ENCODE results near the gene RTP3. TPM values are rescaled to one million over a fixed set of nuclear protein-coding genes. Genes with fewer than 3 reads are reported as not detected.
"Not testable (repeated sequence)": the region's sequence is repeated elsewhere in the genome, so short reads cannot be mapped to it uniquely, and the experiment has no call there.

The RTP3 gene
- total RNA-seq, 4 donors from 2014 or later = not detected

- intact Hi-C loops (cut with DNase I; ENCODE audit: low total_unique reads) = no loop called here
Measured at GRCh38 chr3:46537316-46537715, 39.5 kb downstream of the RTP3 start.

GRCh38 chr3:46537779-46538178 is 40.0 kb downstream of the RTP3 start:
- DNase-seq (ENCODE audit: low spot score in 2 of 2) = no peak
- TF ChIP-seq POLR2A (IDR thresholded peaks at IDR 0.05) = no peak
- TF ChIP-seq CTCF (IDR thresholded peaks at IDR 0.05) = no peak
- intact Hi-C loops (cut with DNase I; ENCODE audit: low total_unique reads) = no loop called here
- H3K4me3 ChIP-seq (ENCODE audit: low read depth, poor library complexity, severe bottlenecking) = no peak overlapping the region
- 91 to 96% methylated on average over 5 of the region's 5 CpGs for WGBS, 2 donors

More at GRCh38 chr3:46537316-46537715, 39.5 kb downstream of the RTP3 start:
- no peak for TF ChIP-seq CTCF (IDR thresholded peaks at IDR 0.05)
- TF ChIP-seq POLR2A (IDR thresholded peaks at IDR 0.05) = no peak
- DNase-seq (ENCODE audit: low spot score in 2 of 2) = no peak
- WGBS, 2 donors = 100% methylated on average over 1 of the region's 1 CpG
- no peak overlapping the region for H3K4me3 ChIP-seq (ENCODE audit: low read depth, poor library complexity, severe bottlenecking)

GRCh38 chr3:46538425-46538802 is 40.6 kb downstream of the RTP3 start:
- intact Hi-C loops (cut with DNase I; ENCODE audit: low total_unique reads); DNase-seq (ENCODE audit: low spot score in 2 of 2); H3K4me3 ChIP-seq (ENCODE audit: low read depth, poor library complexity, severe bottlenecking): not testable (repeated sequence)
- 59 to 62% methylated on average over 5 of the region's 5 CpGs for WGBS, 2 donors

- TF ChIP-seq CTCF (IDR thresholded peaks at IDR 0.05) (no peak), POLR2A (IDR thresholded peaks at IDR 0.05) (no peak)
- no peak overlapping the region for H3K4me3 ChIP-seq (ENCODE audit: low read depth, poor library complexity, severe bottlenecking)
- WGBS, 2 donors = 27 to 33% methylated on average over 14 of the region's 14 CpGs
- DNase-seq (ENCODE audit: low spot score in 2 of 2) = peak; percentile 57 to 93
- intact Hi-C loops (cut with DNase I; ENCODE audit: low total_unique reads) = no loop called here
Measured at GRCh38 chr3:46538803-46539442, 41.1 kb downstream of the RTP3 start.

GRCh38 chr3:46539443-46540005 is 41.7 kb downstream of the RTP3 start:
- WGBS, 2 donors = 85 to 92% methylated on average over 9 of the region's 9 CpGs
- no peak overlapping the region for H3K4me3 ChIP-seq (ENCODE audit: low read depth, poor library complexity, severe bottlenecking)
- DNase-seq (ENCODE audit: low spot score in 2 of 2) = peak; percentile 3 to 48
- intact Hi-C loops (cut with DNase I; ENCODE audit: low total_unique reads) = no loop called here
- TF ChIP-seq CTCF (IDR thresholded peaks at IDR 0.05) = no peak
- no peak for TF ChIP-seq POLR2A (IDR thresholded peaks at IDR 0.05)

- 94 to 99% methylated on average over 4 of the region's 4 CpGs for WGBS, 2 donors
- H3K4me3 ChIP-seq (ENCODE audit: low read depth, poor library complexity, severe bottlenecking) = no peak overlapping the region
- no peak for TF ChIP-seq CTCF (IDR thresholded peaks at IDR 0.05)
- TF ChIP-seq POLR2A (IDR thresholded peaks at IDR 0.05) = no peak
- peak; percentile 5 to 63 for DNase-seq (ENCODE audit: low spot score in 2 of 2)
- intact Hi-C loops (cut with DNase I; ENCODE audit: low total_unique reads) = no loop called here
Measured at GRCh38 chr3:46540550-46540949, 42.8 kb downstream of the RTP3 start.
